DND-41 (cell line): ENCODE results near the gene NPFFR1.

Source experiments
- CTCF ChIP-seq: IDR thresholded peaks from 2 replicates; pipeline ENCODE4 v1.5.1; 2012; ENCODE audit warnings: borderline replicate concordance, low read length, moderate library complexity, mild to moderate bottlenecking; ENCODE audit not compliant: poor library complexity, severe bottlenecking; ENCODE audit errors: extremely low read depth
- EZH2 ChIP-seq: IDR thresholded peaks from 3 replicates; pipeline ENCODE4 v1.6.1; 2012; ENCODE audit warnings: borderline replicate concordance, low read depth, mild to moderate bottlenecking, moderate library complexity, low read length, inconsistent platforms; ENCODE audit not compliant: severe bottlenecking

- TF ChIP-seq CTCF = no peak
- TF ChIP-seq EZH2 = no peak
Measured at GRCh38 chr10:70198696-70199466, 84.9 kb downstream of the NPFFR1 start.
